Activated T-helper 1 cell treated with anti-CD3 and anti-CD28 coated beads, Interleukin-12 subunit alpha, Interleukin-12 subunit beta, Interleukin-2, Interleukin-4 antibody, amounts not matched to agents 30 ng/mL and 10 ng/mL and 1 ng/mL, durations not matched to agents 14 hours and 24 hours and 36 hours (primary cell): ENCODE data around the gene SSC5D. TPM values are rescaled to one million over a fixed set of nuclear protein-coding genes. Genes with fewer than 3 reads are reported as not detected.

Experiments
- DNase-seq: peaks from one replicate; pipeline ENCODE4 v3.0.0; 2021; ENCODE audit warnings: low spot score
- H3K27ac Mint-ChIP-seq: one replicate; pipeline ENCODE4 v1.8.0; 2021; ENCODE audit warnings: mild to moderate bottlenecking, mixed read lengths
- H3K27me3 Mint-ChIP-seq: one replicate; pipeline ENCODE4 v1.8.0; 2022; ENCODE audit warnings: mild to moderate bottlenecking, moderate library complexity, mixed read lengths; ENCODE audit not compliant: insufficient read depth
- H3K36me3 Mint-ChIP-seq: one replicate; pipeline ENCODE4 v1.8.0; 2021; ENCODE audit warnings: low read depth, mixed read lengths
- H3K4me1 Mint-ChIP-seq: one replicate; pipeline ENCODE4 v1.8.0; 2021; ENCODE audit warnings: low read depth, mixed read lengths
- H3K4me3 Mint-ChIP-seq: one replicate; pipeline ENCODE4 v1.8.0; 2021; ENCODE audit warnings: mild to moderate bottlenecking, moderate library complexity, mixed read lengths
- H3K9me3 Mint-ChIP-seq: one replicate; pipeline ENCODE4 v1.8.0; 2021; ENCODE audit warnings: mixed read lengths
- intact Hi-C: fragments of 100-400 bp; cut with micrococcal nuclease; formaldehyde crosslinking; loops from one replicate; pipeline ENCODE4 v1.15.1; 2024
- total RNA-seq: library from RNA; stranded (reverse); gene quantifications from 2 replicates; pipeline ENCODE4 v1.2.3, GENCODE V29; 2022

Gene SSC5D
- total RNA-seq, 1 donor from 2014 or later, result 0.65 TPM

DNA sequence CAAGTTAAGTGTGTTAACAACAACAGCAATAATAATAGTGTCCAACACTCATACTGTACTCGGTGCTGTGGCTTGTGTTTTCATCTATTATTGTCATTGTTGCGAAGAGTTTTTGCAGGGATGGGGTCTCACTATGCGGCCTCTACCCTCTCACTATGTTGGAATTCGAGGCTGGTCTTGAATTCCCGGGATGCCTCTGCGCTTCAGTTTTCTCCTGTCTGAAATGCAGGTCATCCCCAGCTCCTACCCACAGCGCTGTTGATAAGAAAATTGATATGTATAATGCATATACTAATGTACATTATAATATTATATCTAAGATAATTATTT lies 62.0 kb downstream of the SSC5D start:
- no peaks in the 10 kb centered on the region for H3K9me3 Mint-ChIP-seq
- H3K4me3 Mint-ChIP-seq, result no peak overlapping the region
- H3K4me1 Mint-ChIP-seq, result peaks cover 5% of the 10 kb centered on the region
- no peak overlapping the region for H3K27ac Mint-ChIP-seq
- H3K27me3 Mint-ChIP-seq, result peaks cover 11% of the 10 kb centered on the region
- H3K36me3 Mint-ChIP-seq, result no peaks in the 10 kb centered on the region
- no peak for DNase-seq
- intact Hi-C loops, result no loop called here

DNA sequence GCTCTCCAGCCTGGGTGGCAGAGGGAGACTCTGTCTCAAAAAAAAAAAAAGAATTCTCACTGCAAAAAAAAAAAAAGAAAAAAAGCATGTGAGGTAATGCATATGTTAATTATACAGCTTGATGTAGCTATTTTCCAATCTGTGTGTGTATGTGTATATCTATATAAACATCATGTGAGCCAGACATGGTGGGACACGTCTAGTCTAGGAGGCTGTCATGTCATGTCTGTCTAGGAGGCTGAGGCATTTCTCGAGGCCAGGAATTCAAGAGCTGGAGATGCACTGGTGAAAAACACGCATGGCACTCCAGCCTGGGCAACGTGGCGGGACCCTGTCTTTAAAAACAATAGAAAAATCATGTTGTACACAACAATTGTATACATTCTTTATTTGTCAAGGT lies 64.0 kb downstream of the SSC5D start:
- Mint-ChIP-seq H3K36me3 (no peaks in the 10 kb centered on the region), H3K9me3 (no peaks in the 10 kb centered on the region), H3K4me3 (no peak overlapping the region), H3K4me1 (peaks cover 4% of the 10 kb centered on the region), H3K27me3 (peaks cover 8% of the 10 kb centered on the region), H3K27ac (no peak overlapping the region)
- no peak for DNase-seq
- intact Hi-C loops, result no loop called here

DNA sequence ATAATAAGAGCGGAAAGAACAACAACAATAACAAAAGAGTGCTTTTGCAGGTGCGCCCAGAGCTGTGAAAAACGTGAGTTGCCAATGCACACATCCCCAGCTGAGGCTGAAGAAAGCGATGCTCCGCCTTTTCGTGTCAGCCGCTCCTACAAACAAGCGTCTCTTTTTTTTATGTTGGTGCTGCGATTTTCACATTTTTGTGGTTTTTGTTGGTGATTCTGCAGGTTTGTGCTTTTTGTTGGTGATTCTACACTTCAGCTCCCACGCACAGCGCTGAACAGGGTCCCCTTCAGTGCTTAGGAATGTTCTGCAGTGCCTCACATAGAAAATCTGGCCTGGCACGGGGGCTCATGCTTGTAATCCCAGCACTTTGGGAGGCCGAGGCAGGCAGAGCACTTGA lies 64.4 kb downstream of the SSC5D start:
- no peaks in the 10 kb centered on the region for H3K36me3 Mint-ChIP-seq
- H3K27me3 Mint-ChIP-seq, result peaks cover 5% of the 10 kb centered on the region
- intact Hi-C loops, result no loop called here
- H3K4me1 Mint-ChIP-seq, result no peaks in the 10 kb centered on the region
- DNase-seq, result no peak
- H3K4me3 Mint-ChIP-seq, result no peak overlapping the region
- no peaks in the 10 kb centered on the region for H3K9me3 Mint-ChIP-seq
- H3K27ac Mint-ChIP-seq, result no peak overlapping the region

DNA sequence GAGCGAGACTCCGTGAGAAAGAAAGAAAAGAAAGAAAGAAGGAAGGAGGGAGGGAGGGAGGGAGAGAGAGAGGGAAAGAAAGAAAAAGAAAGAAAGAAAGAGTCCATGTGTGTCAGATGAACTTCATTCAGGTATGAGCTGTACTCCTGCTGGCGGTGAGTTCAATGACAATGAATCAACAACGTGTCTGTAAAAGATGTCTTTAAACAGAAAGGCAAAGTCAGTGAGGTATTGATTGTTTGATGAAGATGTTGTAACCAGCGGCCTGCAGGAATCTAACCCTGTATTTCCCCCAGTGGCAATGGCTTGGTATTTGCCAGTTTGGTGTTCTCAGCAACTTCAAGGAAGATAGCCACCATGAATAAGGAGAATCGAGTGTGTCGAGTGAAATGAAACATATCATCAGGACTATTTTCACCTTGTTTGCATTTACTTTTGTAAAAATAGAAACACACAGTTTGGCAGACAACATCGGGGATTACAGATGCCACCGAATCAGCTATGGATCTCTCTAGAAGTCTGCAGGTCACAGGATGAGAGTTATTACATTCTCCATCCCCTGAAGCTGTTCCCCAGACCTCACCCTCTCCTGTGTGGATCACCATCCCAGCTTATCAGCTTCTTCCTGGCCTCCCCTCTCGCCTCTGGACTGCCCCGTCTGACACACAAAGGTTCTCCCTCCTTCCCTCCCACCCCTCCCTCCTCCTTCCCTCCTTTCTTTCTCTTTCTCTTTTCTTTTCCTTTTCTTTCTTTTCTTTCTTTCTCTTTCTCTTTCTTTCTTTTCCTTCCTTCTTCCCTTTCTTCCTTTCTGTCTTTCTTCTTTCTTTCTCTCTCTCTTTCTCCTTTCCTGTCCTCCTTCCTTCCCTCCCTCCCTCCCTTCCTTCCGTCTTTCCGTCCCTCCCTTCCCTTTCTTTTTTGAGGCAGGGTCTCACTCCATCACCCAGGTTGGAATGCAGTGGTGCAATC lies 65.3 kb downstream of the SSC5D start:
- H3K36me3 Mint-ChIP-seq, result no peaks in the 10 kb centered on the region
- no peak overlapping the region for H3K27ac Mint-ChIP-seq
- no peak overlapping the region for H3K4me3 Mint-ChIP-seq
- DNase-seq, result no peak
- H3K4me1 Mint-ChIP-seq, result no peaks in the 10 kb centered on the region
- H3K27me3 Mint-ChIP-seq, result peaks cover 4% of the 10 kb centered on the region
- intact Hi-C loops, result no loop called here
- H3K9me3 Mint-ChIP-seq, result no peaks in the 10 kb centered on the region

DNA sequence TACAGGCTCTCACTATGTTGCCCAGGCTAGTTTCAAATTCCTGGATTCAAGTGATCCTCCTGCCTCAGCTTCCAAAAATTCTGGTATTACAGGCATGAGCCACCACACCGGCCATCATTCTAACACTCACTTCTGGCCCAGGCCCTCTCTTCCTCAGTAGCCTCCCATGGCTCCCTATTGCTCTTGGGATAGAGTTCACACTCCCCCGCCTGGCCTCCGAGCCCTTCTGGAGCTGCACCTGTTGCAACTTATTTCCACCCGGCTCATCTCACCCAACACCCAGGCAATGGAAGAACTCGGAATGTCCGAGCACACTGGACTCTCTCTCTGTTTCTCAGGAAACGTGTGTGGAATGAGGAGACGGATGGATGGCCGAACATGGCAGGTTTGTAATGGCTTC lies 66.1 kb downstream of the SSC5D start:
- H3K27me3 Mint-ChIP-seq, result peaks cover 4% of the 10 kb centered on the region
- no peaks in the 10 kb centered on the region for H3K36me3 Mint-ChIP-seq
- intact Hi-C loops, result no loop called here
- H3K4me1 Mint-ChIP-seq, result no peaks in the 10 kb centered on the region
- no peak overlapping the region for H3K4me3 Mint-ChIP-seq
- DNase-seq, result no peak
- no peaks in the 10 kb centered on the region for H3K9me3 Mint-ChIP-seq
- H3K27ac Mint-ChIP-seq, result no peak overlapping the region

DNA sequence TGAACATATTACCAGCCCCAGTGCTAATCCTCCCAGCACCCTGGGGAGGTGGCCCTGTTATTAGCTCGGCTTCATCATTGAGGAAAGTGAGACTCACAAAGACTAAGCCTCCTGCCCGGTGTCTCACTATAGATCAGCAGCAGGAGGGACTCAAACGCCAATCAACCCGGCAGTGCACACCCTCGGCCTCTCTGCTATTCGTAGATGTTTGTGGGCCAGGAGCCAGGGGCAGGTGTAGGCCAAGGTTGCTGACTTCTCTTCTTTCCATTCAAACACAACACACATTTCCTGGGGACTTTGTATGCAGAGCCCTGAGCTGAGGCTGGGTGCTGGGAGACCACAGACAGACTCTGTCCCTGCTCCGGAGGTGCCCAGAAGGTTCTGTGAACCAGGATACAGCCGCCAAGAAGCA lies 66.5 kb downstream of the SSC5D start:
- H3K36me3 Mint-ChIP-seq, result no peaks in the 10 kb centered on the region
- no peak for DNase-seq
- no peaks in the 10 kb centered on the region for H3K9me3 Mint-ChIP-seq
- H3K27ac Mint-ChIP-seq, result no peak overlapping the region
- intact Hi-C loops, result no loop called here
- no peaks in the 10 kb centered on the region for H3K4me1 Mint-ChIP-seq
- peaks cover 4% of the 10 kb centered on the region for H3K27me3 Mint-ChIP-seq
- no peak overlapping the region for H3K4me3 Mint-ChIP-seq

DNA sequence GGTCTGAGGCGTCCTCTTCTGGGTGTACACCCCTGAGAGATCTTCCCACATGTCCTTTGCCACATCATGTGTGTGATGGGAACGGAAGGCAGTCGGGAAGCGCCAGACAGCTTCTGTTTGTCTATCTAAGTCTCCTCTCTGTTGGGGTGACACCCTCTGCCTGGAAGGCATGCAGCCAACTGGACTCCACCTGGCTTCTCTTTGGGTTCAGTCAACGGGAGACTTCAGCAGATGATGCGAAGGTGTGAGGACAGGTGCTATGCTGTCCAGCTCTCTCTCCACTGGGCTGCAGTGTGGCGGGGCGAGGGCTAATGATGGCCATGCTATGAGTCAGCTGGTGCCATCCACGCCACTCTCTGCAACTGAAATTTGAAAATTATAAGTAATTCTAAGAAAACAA lies 71.4 kb downstream of the SSC5D start:
- Mint-ChIP-seq H3K9me3 (no peaks in the 10 kb centered on the region), H3K36me3 (no peaks in the 10 kb centered on the region), H3K27me3 (peaks cover 2% of the 10 kb centered on the region), H3K4me1 (no peaks in the 10 kb centered on the region), H3K27ac (no peak overlapping the region), H3K4me3 (no peak overlapping the region)
- no peak for DNase-seq
- intact Hi-C loops, result no loop called here

DNA sequence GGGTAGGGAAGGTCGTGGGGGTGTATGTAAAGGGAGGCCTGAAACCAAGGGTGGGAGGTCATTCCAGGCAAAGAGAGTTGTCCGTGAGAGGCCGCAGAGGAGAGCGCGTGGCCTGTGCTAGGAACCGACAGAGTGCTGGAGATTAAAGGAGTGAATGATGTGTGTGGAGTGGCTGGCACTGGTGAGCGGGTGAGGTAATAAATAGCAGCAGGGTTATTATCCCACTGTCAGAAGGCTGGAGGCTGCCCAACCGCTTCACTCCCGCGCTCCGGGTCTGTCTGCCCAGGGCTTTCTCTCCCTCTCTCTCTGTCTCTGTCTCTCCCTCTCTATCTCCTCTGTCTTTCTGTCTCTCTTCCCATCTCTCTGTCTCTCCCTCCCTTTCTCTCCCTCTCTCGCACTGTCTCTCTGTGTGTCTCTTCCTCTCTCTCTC lies 75.0 kb downstream of the SSC5D start:
- H3K9me3 Mint-ChIP-seq, result no peaks in the 10 kb centered on the region
- no peak overlapping the region for H3K27ac Mint-ChIP-seq
- peaks cover 6% of the 10 kb centered on the region for H3K27me3 Mint-ChIP-seq
- no peak for DNase-seq
- intact Hi-C loops, result no loop called here
- H3K4me3 Mint-ChIP-seq, result no peak overlapping the region
- no peaks in the 10 kb centered on the region for H3K36me3 Mint-ChIP-seq
- no peaks in the 10 kb centered on the region for H3K4me1 Mint-ChIP-seq

DNA sequence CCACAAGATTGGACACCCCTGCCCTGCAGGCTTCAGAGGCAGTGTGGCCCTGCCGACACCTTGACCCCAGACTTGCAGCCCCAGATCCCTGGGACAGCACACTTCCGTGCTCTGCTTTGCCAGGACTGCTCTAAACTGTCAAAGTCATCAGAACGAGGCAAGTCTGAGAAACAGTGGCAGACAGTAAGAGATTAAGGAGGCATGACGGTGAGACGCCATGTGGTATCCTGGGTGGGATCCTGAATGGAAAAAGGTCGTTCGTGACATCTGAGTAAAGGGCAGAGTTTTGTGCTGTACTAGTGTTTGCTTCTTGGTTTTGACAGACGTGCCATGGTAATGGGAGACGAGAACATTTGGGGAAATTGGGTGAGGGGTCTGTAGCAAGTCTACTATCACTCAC lies 78.6 kb downstream of the SSC5D start:
- DNase-seq, result no peak
- Mint-ChIP-seq H3K27me3 (peaks cover 4% of the 10 kb centered on the region), H3K9me3 (no peaks in the 10 kb centered on the region), H3K4me3 (no peak overlapping the region), H3K27ac (no peak overlapping the region), H3K36me3 (no peaks in the 10 kb centered on the region), H3K4me1 (no peaks in the 10 kb centered on the region)
- intact Hi-C loops, result no loop called here

DNA sequence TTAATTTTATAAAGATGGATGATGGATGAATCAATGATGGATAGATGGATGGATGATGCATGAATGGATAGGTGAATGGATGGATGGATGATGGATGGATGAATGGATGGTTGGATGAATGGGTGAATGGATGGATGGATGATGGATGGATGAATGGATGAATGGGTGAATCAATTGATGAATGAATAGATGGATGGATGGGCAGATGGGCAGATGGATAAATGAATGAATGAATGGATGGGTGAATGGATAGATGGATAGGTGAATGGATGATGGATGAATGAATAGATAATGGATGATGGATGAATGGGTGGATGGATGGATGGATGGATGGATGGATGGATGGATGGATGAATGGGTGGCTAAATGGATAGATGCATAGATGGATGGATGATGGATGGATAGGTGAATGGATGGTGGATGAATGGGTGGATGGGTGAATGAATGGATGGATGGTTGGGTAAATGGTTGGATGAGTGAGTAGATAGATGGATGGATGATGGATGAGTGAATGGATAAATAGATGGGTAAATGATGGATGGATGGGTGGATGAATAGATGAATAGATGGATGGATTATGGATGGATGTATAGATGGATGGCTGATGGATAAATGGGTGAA lies 79.6 kb downstream of the SSC5D start:
- Mint-ChIP-seq H3K9me3 (no peaks in the 10 kb centered on the region), H3K4me3 (no peak overlapping the region), H3K36me3 (no peaks in the 10 kb centered on the region), H3K27me3 (peaks cover 4% of the 10 kb centered on the region), H3K27ac (no peak overlapping the region), H3K4me1 (no peaks in the 10 kb centered on the region)
- intact Hi-C loops, result no loop called here
- DNase-seq, result no peak

Other genes with a start within 250 kb of the SSC5D start
- 200 and 202 TPM in 2 replicates for gene PPP6R1, start 229.4 kb upstream of the SSC5D start, total RNA-seq
- 66.4 and 69.6 TPM in 2 replicates for gene HSPBP1, start 208.3 kb upstream of the SSC5D start, total RNA-seq
- 7.8 and 8.4 TPM in 2 replicates for gene BRSK1, start 204.4 kb upstream of the SSC5D start, total RNA-seq
- gene TMEM150B, start 163.1 kb upstream of the SSC5D start, total RNA-seq, result 0.71 TPM in 1 of 2 replicates, not detected in the other
- gene KMT5C, start 148.6 kb upstream of the SSC5D start, total RNA-seq, result 29.1 and 29.9 TPM in 2 replicates
- 0.26 TPM in 1 of 2 replicates, not detected in the other for gene COX6B2, start 133.7 kb upstream of the SSC5D start, total RNA-seq
- gene GARIN5B, start 125.2 kb upstream of the SSC5D start, total RNA-seq, result 0.05 TPM in 1 of 2 replicates, not detected in the other
- gene IL11, start 118.0 kb upstream of the SSC5D start, total RNA-seq, result 0.34 TPM in 1 of 2 replicates, not detected in the other
- gene TMEM190, start 111.6 kb upstream of the SSC5D start, total RNA-seq, result not detected in 2 replicates
- gene TMEM238, start 104.1 kb upstream of the SSC5D start, total RNA-seq, result 9.7 and 10.6 TPM in 2 replicates
- gene RPL28, start 102.5 kb upstream of the SSC5D start, total RNA-seq, result 1,835 and 1,847 TPM in 2 replicates
- gene UBE2S, start 80.6 kb upstream of the SSC5D start, total RNA-seq, result 224 and 225 TPM in 2 replicates
- gene SHISA7, start 45.1 kb upstream of the SSC5D start, total RNA-seq, result not detected in 2 replicates
- gene ISOC2, start 26.8 kb upstream of the SSC5D start, total RNA-seq, result 31.3 and 34.3 TPM in 2 replicates
- not detected in 2 replicates for gene C19orf85, start 23.7 kb upstream of the SSC5D start, total RNA-seq
- 7.6 and 10.4 TPM in 2 replicates for gene ZNF628, start 11.8 kb upstream of the SSC5D start, total RNA-seq
- gene NAT14, start 3.2 kb upstream of the SSC5D start, total RNA-seq, result 23.1 and 26.1 TPM in 2 replicates
- gene SBK2, start 48.7 kb downstream of the SSC5D start, total RNA-seq, result not detected in 2 replicates
- gene SBK3, start 57.1 kb downstream of the SSC5D start, total RNA-seq, result not detected in 2 replicates
- 10.2 and 11.7 TPM in 2 replicates for gene ZNF579, start 92.4 kb downstream of the SSC5D start, total RNA-seq
- gene FIZ1, start 111.1 kb downstream of the SSC5D start, total RNA-seq, result 24.2 and 24.7 TPM in 2 replicates
- gene ZNF524, start 111.9 kb downstream of the SSC5D start, total RNA-seq, result 20.0 and 22.9 TPM in 2 replicates
- gene ZNF865, start 117.2 kb downstream of the SSC5D start, total RNA-seq, result 12.6 and 13.2 TPM in 2 replicates
- gene ZNF784, start 136.1 kb downstream of the SSC5D start, total RNA-seq, result 3.0 and 4.9 TPM in 2 replicates
- 39.8 and 40.4 TPM in 2 replicates for gene ZNF580, start 152.6 kb downstream of the SSC5D start, total RNA-seq
- gene ZNF581, start 155.2 kb downstream of the SSC5D start, total RNA-seq, result 35.6 and 36.4 TPM in 2 replicates
- gene CCDC106, start 159.8 kb downstream of the SSC5D start, total RNA-seq, result 7.3 and 9.0 TPM in 2 replicates
- gene U2AF2, start 166.6 kb downstream of the SSC5D start, total RNA-seq, result 384 and 394 TPM in 2 replicates
- 46.0 and 48.3 TPM in 2 replicates for gene EPN1, start 186.8 kb downstream of the SSC5D start, total RNA-seq
- not detected in 2 replicates for gene NLRP9, start 250.0 kb downstream of the SSC5D start, total RNA-seq